Aorta (tissue), 5 donors: Measurements from ENCODE around the gene SPDYE8. TPM values are rescaled to one million over a fixed set of nuclear protein-coding genes. Genes with fewer than 3 reads are reported as not detected.
"Not testable (repeated sequence)": the region's sequence is repeated elsewhere in the genome, so short reads cannot be mapped to it uniquely, and the experiment has no call there.

Source experiments
- ATAC-seq: fragments of 200-7000 bp; cut with Tn5 transposase; one replicate; pipeline ENCODE4 v1.9.1; 2022; ENCODE audit warnings: moderate library complexity; ENCODE audit not compliant: low FRiP score
- DNase-seq, 2 donors: peaks; one replicate each; pipeline ENCODE4 v3.0.0-alpha.2; 2020
- H3K27ac ChIP-seq, 2 donors: one replicate each; pipeline ENCODE4 v1.5.1; 2013; ENCODE audit warnings: low read length in 2 of 2, mild to moderate bottlenecking in 2 of 2, moderate library complexity in 2 of 2, control low read depth in 1 of 2, inconsistent platforms in 1 of 2, low read depth in 1 of 2
- H3K27me3 ChIP-seq, 2 donors: one replicate each; pipeline ENCODE4 v1.6.1; 2013; ENCODE audit warnings: control low read depth in 1 of 2, low read length in 1 of 2, mild to moderate bottlenecking in 1 of 2, moderate library complexity in 1 of 2; ENCODE audit not compliant: insufficient read depth in 2 of 2, control insufficient read depth in 1 of 2
- H3K36me3 ChIP-seq, 2 donors: one replicate each; pipeline ENCODE4 v1.6.1; 2013; ENCODE audit warnings: control low read depth in 1 of 2, low read length in 1 of 2, mild to moderate bottlenecking in 1 of 2; ENCODE audit not compliant: insufficient read depth in 2 of 2, control insufficient read depth in 1 of 2
- H3K4me1 ChIP-seq, 2 donors: one replicate each; pipeline ENCODE4 v1.6.1; 2013; ENCODE audit warnings: low read length in 2 of 2, control low read depth in 1 of 2, mild to moderate bottlenecking in 1 of 2, moderate library complexity in 1 of 2; ENCODE audit not compliant: insufficient read depth in 2 of 2, control insufficient read depth in 1 of 2
- H3K4me3 ChIP-seq, 2 donors: one replicate each; pipeline ENCODE4 v1.5.1; 2013; ENCODE audit warnings: low read length in 2 of 2, control low read depth in 1 of 2, mild to moderate bottlenecking in 1 of 2
- H3K9me3 ChIP-seq: one replicate; pipeline ENCODE4 v1.6.1; 2013; ENCODE audit warnings: mild to moderate bottlenecking, low read length; ENCODE audit not compliant: control insufficient read depth
- WGBS, 2 donors: extraction: QIAGEN DNeasy Blood & Tissue Kit; methylation state at CpG; one replicate each; pipeline ENCODE4 v1.1.7; 2013; 5-methylcytosine and 5-hydroxymethylcytosine counted together
- intact Hi-C, 2 donors: fragments of 100-400 bp; cut with DNase I; formaldehyde crosslinking; loops; one replicate each; pipeline versions ENCODE4 v1.14.2 to v1.15.0; 2022
- polyA plus RNA-seq, 2 donors: library from polyadenylated mRNA; stranded (reverse); fragments of 200-250 nt; gene quantifications; one replicate each; pipeline ENCODE4 v1.2.3, GENCODE V29; 2013
- total RNA-seq, 2 donors: library from RNA; stranded (reverse); fragmentation: NEBNext Ultra II Directional; extraction: Animal tissue kit (Norgen Biotek cat#: 25700); gene quantifications; one replicate each; pipeline ENCODE4 v1.2.1, GENCODE V29; 2021
- donor health status: healthy with polysubstance abuse.
- donor health status: Bipolar disorder and iron deficiency.
- donor health status: DM: no; HTN: no; CAD: no.
- donor health status: DM: no; HTN: no; CAD: no.
- donor health status: DM: yes; HTN: yes; CAD: no.

The SPDYE8 gene
- total and polyA plus RNA-seq, 4 donors: not detected

DNA sequence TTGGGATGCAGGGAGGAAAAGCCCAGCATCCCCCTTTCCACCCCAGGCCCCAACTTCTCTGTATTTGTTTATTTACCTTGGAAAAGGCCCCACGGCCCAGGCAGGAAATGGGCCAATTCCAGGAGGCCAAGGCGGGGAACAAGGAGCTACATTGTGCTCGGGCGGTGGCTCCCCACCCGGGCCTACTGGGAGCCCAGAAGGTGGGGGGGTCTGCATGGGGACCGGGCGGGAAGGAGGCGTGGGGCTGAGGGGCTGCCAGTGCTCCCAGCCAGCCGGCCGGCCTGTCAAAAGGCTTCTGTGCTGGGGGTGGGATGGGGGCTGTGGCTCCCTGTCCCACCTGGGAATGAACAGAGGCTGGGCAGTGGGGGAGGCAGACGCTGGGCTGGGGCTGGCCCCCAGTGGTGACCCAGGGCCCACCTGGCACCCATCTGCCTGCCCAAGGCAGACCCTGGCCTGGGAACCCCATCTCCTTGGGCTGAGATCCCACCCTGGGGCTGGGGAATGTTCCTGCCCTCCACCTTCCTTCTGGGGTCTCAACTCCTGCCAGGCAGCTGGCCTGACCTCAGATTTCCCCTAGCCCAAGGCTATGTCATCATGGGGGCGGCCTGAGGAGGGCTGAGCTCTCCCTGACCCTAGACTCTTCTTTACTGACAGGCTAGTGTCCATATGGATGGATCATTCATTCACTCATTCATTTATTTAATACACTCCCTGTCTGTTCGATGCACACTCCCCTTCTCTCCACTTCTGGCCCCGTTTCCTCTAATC is 39.2 kb downstream of the SPDYE8 start:
- H3K9me3 ChIP-seq, H3K36me3 ChIP-seq, H3K4me3 ChIP-seq, H3K4me1 ChIP-seq, H3K27ac ChIP-seq, intact Hi-C loops, H3K27me3 ChIP-seq: not testable (repeated sequence)
- DNase-seq: peak in 1 of 2 donors; percentile 44
- WGBS, 2 donors: 21% methylated on average over 10 of the region's 14 CpGs; no CpG with 5 or more reads in 1 of the 2 donors
- peak; percentile 41 for ATAC-seq

DNA sequence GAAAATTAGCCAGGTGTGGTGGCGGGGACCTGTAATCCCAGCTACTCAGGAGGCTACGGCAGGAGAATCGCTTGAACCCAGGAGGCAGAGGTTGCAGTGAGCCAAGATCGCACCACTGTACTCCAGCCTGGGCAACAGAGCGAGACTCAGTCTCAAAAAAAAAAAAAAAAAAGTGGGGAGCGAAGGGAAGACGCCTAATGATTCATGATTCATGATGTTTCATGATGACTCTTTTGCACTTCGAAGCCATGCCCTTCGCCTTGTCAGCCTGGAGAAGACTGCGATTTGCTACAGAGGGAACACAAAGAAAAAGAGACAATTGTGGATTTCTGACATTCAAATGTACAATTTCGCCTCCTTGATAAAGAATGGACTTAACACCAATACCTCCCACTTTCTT is 47.5 kb downstream of the SPDYE8 start:
- WGBS, 2 donors: 97 to 100% methylated on average over 3 to 5 of the region's 11 CpGs
- intact Hi-C loops: not testable (repeated sequence)

DNA sequence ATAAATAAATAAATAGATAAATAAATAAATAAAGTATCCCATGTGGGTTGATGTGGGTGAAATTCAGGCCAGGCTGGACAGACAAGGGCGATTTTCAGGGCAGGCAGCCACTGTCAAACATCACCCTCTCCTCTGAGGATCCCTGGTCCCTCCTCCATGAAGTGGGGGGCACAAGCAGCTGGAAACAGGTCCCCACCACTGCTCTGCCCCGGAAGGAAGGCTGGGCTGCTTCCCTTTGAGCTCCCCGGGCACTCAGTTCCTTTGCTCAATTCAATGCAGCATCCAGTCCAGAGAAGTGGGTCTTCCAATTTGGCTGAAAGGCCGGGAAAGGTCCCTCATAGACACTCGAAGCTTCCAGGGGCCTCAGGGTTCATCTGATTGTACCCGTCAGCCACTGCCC is 49.2 kb downstream of the SPDYE8 start:
- H3K4me1 ChIP-seq, H3K9me3 ChIP-seq, ATAC-seq, H3K36me3 ChIP-seq, H3K27ac ChIP-seq, intact Hi-C loops, H3K4me3 ChIP-seq, H3K27me3 ChIP-seq: not testable (repeated sequence)
- DNase-seq: peak in 1 of 2 donors; percentile 13
- WGBS, 2 donors: 86 to 93% methylated on average over 2 of the region's 6 CpGs

More for the DNA sequence above, 47.5 kb downstream of the SPDYE8 start:
- not testable (repeated sequence) for H3K9me3 ChIP-seq, H3K4me3 ChIP-seq, H3K27ac ChIP-seq, ATAC-seq, DNase-seq, H3K36me3 ChIP-seq, H3K4me1 ChIP-seq, H3K27me3 ChIP-seq

GRCh38 chr7:72976434-72976833 is 53.1 kb downstream of the SPDYE8 start:
- H3K36me3 ChIP-seq, H3K27ac ChIP-seq, H3K27me3 ChIP-seq, H3K9me3 ChIP-seq, H3K4me3 ChIP-seq, intact Hi-C loops, H3K4me1 ChIP-seq: not testable (repeated sequence)
- 96% methylated on average over 4 of the region's 12 CpGs; no CpG with 5 or more reads in 1 of the 2 donors for WGBS, 2 donors
- ATAC-seq: peak; percentile 47
- peak in 1 of 2 donors; percentile 30 for DNase-seq

DNA sequence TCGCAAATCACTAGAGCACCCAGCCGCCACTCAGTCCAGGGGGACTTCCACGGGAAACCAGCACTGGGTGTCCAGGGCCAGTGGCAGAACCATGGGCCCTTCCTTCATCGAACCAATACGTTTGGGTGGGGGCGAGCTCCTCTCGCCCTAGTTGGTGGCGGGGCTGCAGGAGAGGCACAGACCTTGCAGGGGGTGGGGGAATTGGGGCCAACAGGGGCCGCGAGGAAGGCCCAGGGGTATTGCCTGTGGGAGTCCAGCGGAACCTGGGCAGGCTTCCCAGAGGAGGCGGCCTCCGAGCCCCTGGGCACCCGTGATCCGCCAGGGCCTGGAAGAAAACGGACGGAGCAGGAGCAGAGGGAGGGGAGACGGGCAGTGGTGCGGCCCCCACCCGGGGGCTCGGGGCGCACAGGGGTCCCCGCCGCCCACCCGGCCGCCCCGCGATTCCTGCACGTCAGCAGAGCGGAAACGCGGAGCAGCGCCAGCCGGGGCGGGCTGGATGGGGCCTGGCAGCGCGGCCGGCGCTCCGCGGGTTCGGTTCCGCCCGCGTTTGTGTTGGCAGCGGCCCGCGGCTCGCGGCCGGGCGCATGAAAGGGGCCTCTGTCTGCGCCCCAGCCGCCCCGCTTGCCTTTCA is 53.8 kb downstream of the SPDYE8 start:
- H3K4me1 ChIP-seq, H3K27me3 ChIP-seq, H3K9me3 ChIP-seq, H3K4me3 ChIP-seq, intact Hi-C loops, H3K36me3 ChIP-seq, H3K27ac ChIP-seq: not testable (repeated sequence)
- DNase-seq: peak; percentile 48 to 75
- 61 to 70% methylated on average over 9 to 14 of the region's 55 CpGs for WGBS, 2 donors
- peak; percentile 23 for ATAC-seq

DNA sequence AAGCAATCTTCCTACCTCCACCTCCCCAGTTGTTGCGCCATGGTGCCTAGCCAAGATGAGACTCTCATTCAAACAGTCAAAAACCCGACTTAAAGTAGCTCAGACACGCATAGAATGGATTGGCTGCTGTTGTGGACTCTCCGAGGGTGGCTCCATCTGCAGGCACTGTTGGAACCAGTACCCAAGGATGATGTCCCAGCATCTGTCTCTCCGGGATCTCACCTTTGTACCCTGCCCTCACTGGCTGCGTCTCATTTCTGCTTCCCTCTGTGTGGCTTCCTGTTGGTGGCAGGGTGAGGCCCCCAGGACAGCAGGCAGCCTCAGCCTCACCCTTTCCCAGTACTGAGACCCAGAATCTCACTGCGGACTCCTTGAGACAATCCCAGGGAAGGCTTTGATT is 54.8 kb downstream of the SPDYE8 start:
- H3K27me3 ChIP-seq, H3K36me3 ChIP-seq, H3K4me3 ChIP-seq, H3K27ac ChIP-seq, H3K9me3 ChIP-seq, intact Hi-C loops, H3K4me1 ChIP-seq, ATAC-seq: not testable (repeated sequence)
- DNase-seq: peak in 1 of 2 donors; percentile 23
- WGBS, 2 donors: 89 to 91% methylated on average over 3 to 4 of the region's 7 CpGs

DNA sequence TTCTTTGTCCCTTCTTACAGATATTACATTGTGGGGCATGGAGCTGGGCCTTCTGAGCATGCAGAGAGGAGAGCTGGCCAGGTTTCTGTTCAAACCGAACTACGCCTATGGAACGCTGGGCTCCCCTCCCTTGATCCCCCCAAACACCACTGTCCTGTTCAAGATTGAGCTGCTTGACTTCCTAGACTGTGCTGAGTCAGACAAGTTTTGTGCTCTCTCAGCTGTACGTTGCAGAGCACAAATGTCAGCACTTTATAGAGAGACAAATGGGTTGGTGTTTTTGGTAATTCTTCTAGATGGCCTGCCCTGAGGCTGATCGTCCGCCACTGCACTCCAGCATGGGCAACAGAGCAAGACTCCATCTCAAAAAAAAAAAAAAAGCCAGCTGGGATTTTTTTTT is 58.1 kb downstream of the SPDYE8 start:
- DNase-seq, ATAC-seq, H3K9me3 ChIP-seq, H3K27ac ChIP-seq, H3K36me3 ChIP-seq, H3K4me3 ChIP-seq, intact Hi-C loops, H3K4me1 ChIP-seq, H3K27me3 ChIP-seq: not testable (repeated sequence)
- WGBS, 2 donors: no CpG with 5 or more reads among the region's 6 CpGs
